Measurements from ENCODE around the gene PROS1. TPM values are rescaled to one million over a fixed set of nuclear protein-coding genes. Genes with fewer than 3 reads are reported as not detected.

Gene PROS1
- total and polyA plus RNA-seq, 10 of the 15 experiments (the other 5 are each of a cell fraction or from before 2014, with no cell fraction given) = 0.10 TPM; not detected in 9

DNA sequence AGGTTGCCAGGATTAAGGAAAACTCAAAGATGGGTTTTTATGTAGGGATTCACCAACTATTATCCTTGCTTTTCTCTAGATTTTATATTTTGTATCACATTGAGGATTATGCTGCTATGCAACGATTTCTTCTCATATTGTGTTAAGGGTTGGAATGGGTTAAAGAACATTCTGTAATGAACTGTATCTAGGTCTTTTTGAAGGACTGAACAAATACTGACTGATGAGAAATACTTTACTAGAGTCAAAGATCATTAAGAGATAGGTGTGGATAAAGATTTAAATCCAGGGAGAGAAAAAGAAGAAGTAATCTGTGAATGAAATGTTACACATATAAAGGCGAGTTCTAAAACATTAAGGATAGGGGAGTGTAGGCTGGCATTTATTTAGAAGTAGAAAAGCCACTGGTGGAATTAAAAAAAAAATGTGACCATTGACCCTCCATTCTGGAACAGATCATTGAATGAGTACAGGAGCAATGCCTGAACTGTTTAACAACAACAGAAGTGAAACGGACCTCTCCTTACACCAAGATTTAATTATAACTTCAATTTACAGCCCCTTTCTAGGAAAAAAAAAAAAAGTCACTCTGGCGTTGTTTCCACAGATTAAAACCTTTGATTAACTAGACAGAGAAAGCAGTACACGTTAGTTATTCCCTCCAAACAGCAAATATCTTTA, 39.2 kb downstream of the PROS1 start:
- no peak overlapping the region for H3K27ac ChIP-seq (ENCODE audit: control insufficient read depth, insufficient read depth)
- H3K36me3 ChIP-seq (ENCODE audit: control insufficient read depth in 2 of 2, insufficient read depth in 2 of 2, low read length in 1 of 2) = no peaks in the 10 kb centered on the region
- WGBS (ENCODE audit: insufficient coverage, insufficient replicate concordance, low lambda C conversion rate, missing lambda C conversion rate) = 18% methylated on average over 5 of the region's 5 CpGs
- H4K20me1 ChIP-seq (ENCODE audit: control insufficient read depth, insufficient read depth) = no peaks in the 10 kb centered on the region
- no peak for FAIRE-seq
- BruUV-seq (replicated peaks) = no TSS peak
- H3K9ac ChIP-seq (ENCODE audit: control insufficient read depth, insufficient read depth, low read length) = no peak overlapping the region
- SMC1A ChIA-PET (ENCODE audit: uncharacterized antibody, unreplicated experiment) = no interaction called here
- in situ Hi-C loops (cut with MboI) = no loop called here
- no peak for DNase-seq (ENCODE audit: low read depth, low spot score)
- RAD21 ChIA-PET (ENCODE audit: unreplicated experiment) = no interaction called here
- no peak overlapping the region for H3K4me2 ChIP-seq (ENCODE audit: control insufficient read depth, insufficient read depth)
- ATAC-seq = no peak
- no peaks in the 10 kb centered on the region for H3K4me1 ChIP-seq (ENCODE audit: control insufficient read depth, insufficient read depth, low read length)
- POLR2A ChIA-PET = no interaction called here
- H3K79me2 ChIP-seq (ENCODE audit: control insufficient read depth, insufficient read depth, low read length) = no peaks in the 10 kb centered on the region
- H3K9me3 ChIP-seq (replicated peaks; ENCODE audit: control insufficient read depth, insufficient read depth, low read length) = no peaks in the 10 kb centered on the region
- H2AFZ ChIP-seq (ENCODE audit: control insufficient read depth, low read depth, low read length) = no peak overlapping the region
- H3K4me3 ChIP-seq = no peak overlapping the region
- no peaks in the 10 kb centered on the region for H3K27me3 ChIP-seq (replicated peaks in 1 of 2; ENCODE audit: control insufficient read depth in 2 of 2, insufficient read depth in 2 of 2, low read length in 1 of 2)
- CTCF ChIA-PET = no interaction called here
- intact Hi-C loops (cut with micrococcal nuclease; ENCODE audit: unreplicated experiment) = no loop called here
- no peak for TF ChIP-seq RB1 (IDR thresholded peaks at IDR 0.05; ENCODE audit: borderline replicate concordance)
- TF ChIP-seq TBL1XR1 (IDR thresholded peaks at IDR 0.05; ENCODE audit: low read depth, low read length) = no peak
- no peak for TF ChIP-seq FOXK2 (IDR thresholded peaks at IDR 0.05)
- TF ChIP-seq ASH2L (IDR thresholded peaks at IDR 0.05; ENCODE audit: borderline replicate concordance, low read depth) = no peak
- no peak for TF ChIP-seq SREBF2 (IDR thresholded peaks at IDR 0.05; ENCODE audit: low read length)
- TF ChIP-seq, protein P1, sequence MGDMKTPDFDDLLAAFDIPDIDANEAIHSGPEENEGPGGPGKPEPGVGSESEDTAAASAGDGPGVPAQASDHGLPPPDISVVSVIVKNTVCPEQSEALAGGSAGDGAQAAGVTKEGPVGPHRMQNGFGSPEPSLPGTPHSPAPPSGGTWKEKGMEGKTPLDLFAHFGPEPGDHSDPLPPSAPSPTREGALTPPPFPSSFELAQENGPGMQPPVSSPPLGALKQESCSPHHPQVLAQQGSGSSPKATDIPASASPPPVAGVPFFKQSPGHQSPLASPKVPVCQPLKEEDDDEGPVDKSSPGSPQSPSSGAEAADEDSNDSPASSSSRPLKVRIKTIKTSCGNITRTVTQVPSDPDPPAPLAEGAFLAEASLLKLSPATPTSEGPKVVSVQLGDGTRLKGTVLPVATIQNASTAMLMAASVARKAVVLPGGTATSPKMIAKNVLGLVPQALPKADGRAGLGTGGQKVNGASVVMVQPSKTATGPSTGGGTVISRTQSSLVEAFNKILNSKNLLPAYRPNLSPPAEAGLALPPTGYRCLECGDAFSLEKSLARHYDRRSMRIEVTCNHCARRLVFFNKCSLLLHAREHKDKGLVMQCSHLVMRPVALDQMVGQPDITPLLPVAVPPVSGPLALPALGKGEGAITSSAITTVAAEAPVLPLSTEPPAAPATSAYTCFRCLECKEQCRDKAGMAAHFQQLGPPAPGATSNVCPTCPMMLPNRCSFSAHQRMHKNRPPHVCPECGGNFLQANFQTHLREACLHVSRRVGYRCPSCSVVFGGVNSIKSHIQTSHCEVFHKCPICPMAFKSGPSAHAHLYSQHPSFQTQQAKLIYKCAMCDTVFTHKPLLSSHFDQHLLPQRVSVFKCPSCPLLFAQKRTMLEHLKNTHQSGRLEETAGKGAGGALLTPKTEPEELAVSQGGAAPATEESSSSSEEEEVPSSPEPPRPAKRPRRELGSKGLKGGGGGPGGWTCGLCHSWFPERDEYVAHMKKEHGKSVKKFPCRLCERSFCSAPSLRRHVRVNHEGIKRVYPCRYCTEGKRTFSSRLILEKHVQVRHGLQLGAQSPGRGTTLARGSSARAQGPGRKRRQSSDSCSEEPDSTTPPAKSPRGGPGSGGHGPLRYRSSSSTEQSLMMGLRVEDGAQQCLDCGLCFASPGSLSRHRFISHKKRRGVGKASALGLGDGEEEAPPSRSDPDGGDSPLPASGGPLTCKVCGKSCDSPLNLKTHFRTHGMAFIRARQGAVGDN (IDR thresholded peaks at IDR 0.05) = no peak
- TF ChIP-seq, protein P2, sequence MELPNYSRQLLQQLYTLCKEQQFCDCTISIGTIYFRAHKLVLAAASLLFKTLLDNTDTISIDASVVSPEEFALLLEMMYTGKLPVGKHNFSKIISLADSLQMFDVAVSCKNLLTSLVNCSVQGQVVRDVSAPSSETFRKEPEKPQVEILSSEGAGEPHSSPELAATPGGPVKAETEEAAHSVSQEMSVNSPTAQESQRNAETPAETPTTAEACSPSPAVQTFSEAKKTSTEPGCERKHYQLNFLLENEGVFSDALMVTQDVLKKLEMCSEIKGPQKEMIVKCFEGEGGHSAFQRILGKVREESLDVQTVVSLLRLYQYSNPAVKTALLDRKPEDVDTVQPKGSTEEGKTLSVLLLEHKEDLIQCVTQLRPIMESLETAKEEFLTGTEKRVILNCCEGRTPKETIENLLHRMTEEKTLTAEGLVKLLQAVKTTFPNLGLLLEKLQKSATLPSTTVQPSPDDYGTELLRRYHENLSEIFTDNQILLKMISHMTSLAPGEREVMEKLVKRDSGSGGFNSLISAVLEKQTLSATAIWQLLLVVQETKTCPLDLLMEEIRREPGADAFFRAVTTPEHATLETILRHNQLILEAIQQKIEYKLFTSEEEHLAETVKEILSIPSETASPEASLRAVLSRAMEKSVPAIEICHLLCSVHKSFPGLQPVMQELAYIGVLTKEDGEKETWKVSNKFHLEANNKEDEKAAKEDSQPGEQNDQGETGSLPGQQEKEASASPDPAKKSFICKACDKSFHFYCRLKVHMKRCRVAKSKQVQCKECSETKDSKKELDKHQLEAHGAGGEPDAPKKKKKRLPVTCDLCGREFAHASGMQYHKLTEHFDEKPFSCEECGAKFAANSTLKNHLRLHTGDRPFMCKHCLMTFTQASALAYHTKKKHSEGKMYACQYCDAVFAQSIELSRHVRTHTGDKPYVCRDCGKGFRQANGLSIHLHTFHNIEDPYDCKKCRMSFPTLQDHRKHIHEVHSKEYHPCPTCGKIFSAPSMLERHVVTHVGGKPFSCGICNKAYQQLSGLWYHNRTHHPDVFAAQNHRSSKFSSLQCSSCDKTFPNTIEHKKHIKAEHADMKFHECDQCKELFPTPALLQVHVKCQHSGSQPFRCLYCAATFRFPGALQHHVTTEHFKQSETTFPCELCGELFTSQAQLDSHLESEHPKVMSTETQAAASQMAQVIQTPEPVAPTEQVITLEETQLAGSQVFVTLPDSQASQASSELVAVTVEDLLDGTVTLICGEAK (IDR thresholded peaks at IDR 0.05; ENCODE audit: borderline replicate concordance) = no peak
- no peak for TF ChIP-seq BMI1 (IDR thresholded peaks at IDR 0.05; ENCODE audit: borderline replicate concordance)
- TF ChIP-seq, protein P3, sequence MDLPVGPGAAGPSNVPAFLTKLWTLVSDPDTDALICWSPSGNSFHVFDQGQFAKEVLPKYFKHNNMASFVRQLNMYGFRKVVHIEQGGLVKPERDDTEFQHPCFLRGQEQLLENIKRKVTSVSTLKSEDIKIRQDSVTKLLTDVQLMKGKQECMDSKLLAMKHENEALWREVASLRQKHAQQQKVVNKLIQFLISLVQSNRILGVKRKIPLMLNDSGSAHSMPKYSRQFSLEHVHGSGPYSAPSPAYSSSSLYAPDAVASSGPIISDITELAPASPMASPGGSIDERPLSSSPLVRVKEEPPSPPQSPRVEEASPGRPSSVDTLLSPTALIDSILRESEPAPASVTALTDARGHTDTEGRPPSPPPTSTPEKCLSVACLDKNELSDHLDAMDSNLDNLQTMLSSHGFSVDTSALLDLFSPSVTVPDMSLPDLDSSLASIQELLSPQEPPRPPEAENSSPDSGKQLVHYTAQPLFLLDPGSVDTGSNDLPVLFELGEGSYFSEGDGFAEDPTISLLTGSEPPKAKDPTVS (IDR thresholded peaks at IDR 0.05; ENCODE audit: low read depth, low read length) = no peak

Data from GM12878 (cell line).